ENCODE results near the gene PLEKHG4.

Gene PLEKHG4

GRCh38 chr16:67279296-67280089 lies at the start of gene PLEKHG4:
TSS of gene PLEKHG4 (plus strand) at chr16:67279532. CDS start at chr16:67280045, 513 bp downstream.
- no peaks in the 10 kb centered on the region for H3K27me3 ChIP-seq (ENCODE audit: insufficient read depth, low read depth, severe bottlenecking)
- peak; percentile 83 for DNase-seq
- peak within 1 kb of the TSS; percentile 84 for H3K27ac ChIP-seq
- H3K9me3 ChIP-seq (ENCODE audit: severe bottlenecking) = no peaks in the 10 kb centered on the region
- peak within 1 kb of the TSS; percentile 63 for H3K4me3 ChIP-seq (ENCODE audit: low read depth, low read length)
- TF ChIP-seq, protein P1, sequence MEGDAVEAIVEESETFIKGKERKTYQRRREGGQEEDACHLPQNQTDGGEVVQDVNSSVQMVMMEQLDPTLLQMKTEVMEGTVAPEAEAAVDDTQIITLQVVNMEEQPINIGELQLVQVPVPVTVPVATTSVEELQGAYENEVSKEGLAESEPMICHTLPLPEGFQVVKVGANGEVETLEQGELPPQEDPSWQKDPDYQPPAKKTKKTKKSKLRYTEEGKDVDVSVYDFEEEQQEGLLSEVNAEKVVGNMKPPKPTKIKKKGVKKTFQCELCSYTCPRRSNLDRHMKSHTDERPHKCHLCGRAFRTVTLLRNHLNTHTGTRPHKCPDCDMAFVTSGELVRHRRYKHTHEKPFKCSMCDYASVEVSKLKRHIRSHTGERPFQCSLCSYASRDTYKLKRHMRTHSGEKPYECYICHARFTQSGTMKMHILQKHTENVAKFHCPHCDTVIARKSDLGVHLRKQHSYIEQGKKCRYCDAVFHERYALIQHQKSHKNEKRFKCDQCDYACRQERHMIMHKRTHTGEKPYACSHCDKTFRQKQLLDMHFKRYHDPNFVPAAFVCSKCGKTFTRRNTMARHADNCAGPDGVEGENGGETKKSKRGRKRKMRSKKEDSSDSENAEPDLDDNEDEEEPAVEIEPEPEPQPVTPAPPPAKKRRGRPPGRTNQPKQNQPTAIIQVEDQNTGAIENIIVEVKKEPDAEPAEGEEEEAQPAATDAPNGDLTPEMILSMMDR (IDR thresholded peaks at IDR 0.05; ENCODE audit: low read depth, low read length) = peak; percentile 88
- peaks cover 50% of the 10 kb centered on the region for H3K36me3 ChIP-seq

DNA sequence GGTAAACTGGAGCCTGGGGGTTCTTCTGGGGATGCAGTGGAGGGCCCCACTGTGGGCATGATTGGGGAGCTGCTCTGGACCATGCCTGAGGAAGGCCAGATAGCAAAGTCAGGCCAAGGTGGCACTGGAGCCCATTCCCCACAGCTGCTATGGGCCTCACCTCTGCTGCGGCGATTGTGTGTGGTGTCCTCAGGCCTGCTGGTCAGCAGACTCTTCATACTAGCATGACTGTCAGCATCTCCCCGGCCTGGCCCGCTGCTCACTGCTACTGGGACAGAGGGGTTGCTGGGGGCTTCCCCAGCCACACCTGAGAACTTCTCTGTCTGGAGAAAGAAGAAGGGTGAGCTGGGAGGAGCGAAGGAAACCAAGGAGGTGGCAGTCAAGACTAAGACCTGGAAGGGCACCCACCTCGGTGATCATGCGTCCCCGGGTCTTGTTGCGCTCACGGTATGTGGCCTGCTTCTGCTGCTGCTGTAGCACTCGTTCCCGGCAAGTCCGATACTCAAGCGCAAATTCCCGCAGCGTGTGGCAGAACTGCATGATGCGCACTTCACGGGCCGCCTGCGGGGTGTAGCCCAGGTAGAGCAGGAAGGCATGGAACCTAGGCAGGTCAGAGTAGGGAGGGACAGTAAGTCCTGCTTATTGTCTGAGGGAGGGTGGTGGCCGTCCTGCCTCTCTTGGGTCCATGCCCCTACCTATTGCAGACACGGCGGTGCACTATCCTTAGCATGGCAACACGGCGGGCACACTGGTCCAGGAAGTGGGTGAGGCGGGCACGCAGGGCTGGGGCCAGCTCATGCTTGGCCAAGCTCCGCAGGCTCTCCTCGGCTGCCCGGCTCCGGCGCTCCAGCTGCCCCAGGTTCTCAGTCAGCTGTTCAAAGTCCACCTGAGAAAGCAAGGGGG lies 49.2 kb upstream of the PLEKHG4 start:
- H3K4me3 ChIP-seq (ENCODE audit: low read depth, low read length) = no peak overlapping the region
- DNase-seq = no peak
- no peak overlapping the region for H3K27ac ChIP-seq
- no peaks in the 10 kb centered on the region for H3K27me3 ChIP-seq (ENCODE audit: insufficient read depth, low read depth, severe bottlenecking)
- peaks cover 43% of the 10 kb centered on the region for H3K36me3 ChIP-seq
- TF ChIP-seq, protein P1 (IDR thresholded peaks at IDR 0.05; ENCODE audit: low read depth, low read length) = no peak
- H3K9me3 ChIP-seq (ENCODE audit: severe bottlenecking) = no peaks in the 10 kb centered on the region

DNA sequence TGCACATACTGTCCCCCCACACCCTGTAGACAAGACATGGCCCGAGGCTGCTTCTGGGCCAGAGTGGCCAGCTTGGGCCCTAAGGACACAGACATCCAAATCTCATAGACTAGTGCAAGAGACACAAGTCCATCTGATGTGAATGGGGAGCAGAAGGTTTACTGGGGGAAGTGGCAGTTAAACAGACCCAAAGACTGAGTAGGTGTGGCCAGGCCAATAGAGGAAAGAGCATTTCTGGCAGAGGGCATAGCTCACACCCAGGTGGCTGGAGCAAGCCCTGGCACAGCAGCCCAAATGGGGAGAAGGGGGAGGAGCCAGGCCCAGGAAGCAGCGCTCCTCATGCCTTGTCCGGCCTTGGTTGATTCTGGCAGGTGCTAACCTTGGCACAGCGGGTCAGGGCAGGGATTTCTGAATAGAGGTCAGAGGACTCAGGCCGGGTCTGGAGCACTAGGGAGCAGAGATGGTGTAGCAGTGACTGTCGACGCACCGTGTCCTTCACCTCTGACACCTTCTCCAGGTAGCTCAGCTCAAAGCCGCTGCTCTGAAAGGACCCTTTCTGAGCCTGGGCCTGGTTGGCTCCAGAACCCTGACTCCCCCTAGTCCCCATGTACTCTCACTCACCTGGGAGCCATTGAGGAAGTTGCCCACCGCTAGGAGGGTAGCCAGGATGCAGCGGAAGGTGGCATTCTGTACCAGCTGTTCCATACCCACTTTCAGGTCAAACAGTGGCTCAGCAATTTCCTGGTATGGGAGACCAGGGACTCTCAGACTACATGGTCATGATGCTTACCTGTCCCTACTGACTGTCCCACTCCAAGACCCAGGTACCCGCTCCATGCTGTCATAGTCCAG lies 48.3 kb upstream of the PLEKHG4 start:
- no peak overlapping the region for H3K27ac ChIP-seq
- no peaks in the 10 kb centered on the region for H3K9me3 ChIP-seq (ENCODE audit: severe bottlenecking)
- peaks cover 45% of the 10 kb centered on the region for H3K36me3 ChIP-seq
- no peak for DNase-seq
- TF ChIP-seq, protein P1 (IDR thresholded peaks at IDR 0.05; ENCODE audit: low read depth, low read length) = no peak
- no peak overlapping the region for H3K4me3 ChIP-seq (ENCODE audit: low read depth, low read length)
- no peaks in the 10 kb centered on the region for H3K27me3 ChIP-seq (ENCODE audit: insufficient read depth, low read depth, severe bottlenecking)

DNA sequence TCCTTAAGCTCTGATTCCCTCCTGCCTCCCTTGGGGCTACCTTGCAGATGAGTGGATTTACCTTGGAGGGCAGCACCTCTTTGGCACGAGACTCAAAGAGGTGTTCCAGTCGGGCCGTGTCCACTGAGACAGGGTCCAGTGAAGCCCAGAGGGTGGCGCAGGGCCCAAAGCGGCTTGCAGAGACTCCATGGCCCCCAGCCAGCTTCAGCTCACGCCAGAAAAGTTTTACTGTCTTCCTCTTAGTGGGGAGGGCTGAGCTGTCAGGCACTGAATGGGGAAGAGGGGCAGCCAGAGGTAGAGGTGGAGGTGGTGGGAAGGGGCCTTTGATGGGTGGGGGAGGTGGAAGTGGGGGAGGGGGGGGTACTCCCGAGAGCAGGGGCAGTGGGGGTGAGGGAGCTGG lies 45.7 kb upstream of the PLEKHG4 start:
- TF ChIP-seq, protein P1 (IDR thresholded peaks at IDR 0.05; ENCODE audit: low read depth, low read length) = no peak
- no peaks in the 10 kb centered on the region for H3K27me3 ChIP-seq (ENCODE audit: insufficient read depth, low read depth, severe bottlenecking)
- DNase-seq = no peak
- peaks cover 57% of the 10 kb centered on the region for H3K36me3 ChIP-seq
- H3K9me3 ChIP-seq (ENCODE audit: severe bottlenecking) = no peaks in the 10 kb centered on the region
- no peak overlapping the region for H3K4me3 ChIP-seq (ENCODE audit: low read depth, low read length)
- no peak overlapping the region for H3K27ac ChIP-seq

- H3K36me3 ChIP-seq = peaks cover 51% of the 10 kb centered on the region
- no peaks in the 10 kb centered on the region for H3K27me3 ChIP-seq (ENCODE audit: insufficient read depth, low read depth, severe bottlenecking)
- DNase-seq = no peak
- H3K9me3 ChIP-seq (ENCODE audit: severe bottlenecking) = no peaks in the 10 kb centered on the region
- H3K27ac ChIP-seq = no peak overlapping the region
- TF ChIP-seq, protein P1 (IDR thresholded peaks at IDR 0.05; ENCODE audit: low read depth, low read length) = no peak
- H3K4me3 ChIP-seq (ENCODE audit: low read depth, low read length) = no peak overlapping the region
Measured at GRCh38 chr16:67234180-67234597, 45.1 kb upstream of the PLEKHG4 start.

Data from WERI-Rb-1 (cell line).